SK-N-SH (cell line): Measurements from ENCODE around the gene SETX. TPM values are rescaled to one million over a fixed set of nuclear protein-coding genes. Genes with fewer than 3 reads are reported as not detected.

Experiments used
- CTCF ChIA-PET: fragments of 300-600, 350-600 bp; formaldehyde crosslinking; extraction: SDS; loops from one replicate; lab custom pipeline; 2021; lab: Yijun Ruan, JAX
- POLR2A ChIA-PET: fragments of 350-600 bp; sonication (Branson Sonifier 250); formaldehyde crosslinking; extraction: SDS; loops from one replicate; lab custom pipeline; 2020; ENCODE audit warnings: antibody characterized with exemption, inconsistent platforms; lab: Yijun Ruan, JAX
- DNase-seq: peaks from one replicate; pipeline ENCODE4 v3.0.0; 2012
- H2AFZ ChIP-seq: fragments of 200-600 bp; sonication (generic); 2 replicates; pipeline ENCODE4 v1.8.1; 2016; ENCODE audit warnings: antibody characterized with exemption, mild to moderate bottlenecking, low read depth
- H3F3A ChIP-seq: fragments of 200-600 bp; sonication (generic); replicated peaks from 2 replicates; pipeline ENCODE3; 2016; ENCODE audit warnings: antibody characterized with exemption, mild to moderate bottlenecking; ENCODE audit not compliant: insufficient read depth
- H3K27ac ChIP-seq, 2 experiments: fragments of 200-500 bp in 1 of 2; fragments of 200-600 bp in 1 of 2; sonication (Bioruptor generic) in 1 of 2; sonication (generic), shearing (Covaris generic) in 1 of 2; 2 replicates each; pipeline versions ENCODE4 v1.5.1 to v1.6.1; 2014 to 2016; ENCODE audit warnings: low read depth in 2 of 2, inconsistent platforms in 1 of 2, low read length in 1 of 2, mild to moderate bottlenecking in 1 of 2, mixed read lengths in 1 of 2
- H3K27me3 ChIP-seq: fragments of 200-600 bp; sonication (generic), shearing (Covaris generic); 2 replicates; pipeline ENCODE4 v1.6.1; 2016; ENCODE audit warnings: mixed run types; ENCODE audit not compliant: insufficient read depth
- H3K36me3 ChIP-seq, 2 experiments: fragments of 200-500 bp in 1 of 2; fragments of 200-600 bp in 1 of 2; sonication (Bioruptor generic) in 1 of 2; sonication (generic) in 1 of 2; replicated peaks in 1 of 2; 2 replicates each; pipeline versions ENCODE3 to v1.5.1; 2014 to 2016; ENCODE audit warnings: low read length in 1 of 2, mild to moderate bottlenecking in 1 of 2; ENCODE audit not compliant: insufficient read depth in 2 of 2, control insufficient read depth in 1 of 2
- H3K4me1 ChIP-seq, 2 experiments: fragments of 200-500 bp in 1 of 2; fragments of 200-600 bp in 1 of 2; sonication (Bioruptor generic) in 1 of 2; sonication (generic), shearing (Covaris generic) in 1 of 2; 2 replicates each; pipeline versions ENCODE4 v1.5.1 to v1.6.1; 2014 to 2016; ENCODE audit warnings: low read depth in 1 of 2, low read length in 1 of 2, mixed run types in 1 of 2; ENCODE audit not compliant: insufficient read depth in 2 of 2, control insufficient read depth in 1 of 2
- H3K4me2 ChIP-seq: fragments of 200-600 bp; sonication (generic), shearing (Covaris generic); 2 replicates; pipeline ENCODE4 v1.6.1; 2017; ENCODE audit warnings: mixed run types
- H3K4me3 ChIP-seq, 2 experiments: fragments of 200-500 bp in 1 of 2; fragments of 200-600 bp in 1 of 2; sonication (Bioruptor generic) in 1 of 2; sonication (generic), shearing (Covaris generic) in 1 of 2; 2 replicates each; pipeline versions ENCODE4 v1.5.1 to v1.8.1; 2014 to 2016; ENCODE audit warnings: low read depth in 2 of 2, inconsistent platforms in 1 of 2, low read length in 1 of 2, mild to moderate bottlenecking in 1 of 2, mixed read lengths in 1 of 2, moderate library complexity in 1 of 2
- H3K79me2 ChIP-seq: fragments of 200-600 bp; sonication (generic); 2 replicates; pipeline ENCODE4 v1.8.1; 2017; ENCODE audit warnings: mild to moderate bottlenecking; ENCODE audit not compliant: insufficient read depth
- H3K9ac ChIP-seq: fragments of 200-600 bp; sonication (generic); 2 replicates; pipeline ENCODE4 v1.6.1; 2017; ENCODE audit warnings: mixed run types
- H3K9me2 ChIP-seq: fragments of 200-600 bp; sonication (generic); 2 replicates; pipeline ENCODE4 v1.6.1; 2017; ENCODE audit warnings: mixed run types
- H3K9me3 ChIP-seq: fragments of 200-600 bp; sonication (generic); 2 replicates; pipeline ENCODE4 v1.6.1; 2017; ENCODE audit warnings: mixed run types, mild to moderate bottlenecking, moderate library complexity
- H4K20me1 ChIP-seq: fragments of 200-600 bp; sonication (generic); 2 replicates; pipeline ENCODE4 v1.6.1; 2017; ENCODE audit warnings: mild to moderate bottlenecking, mixed run types; ENCODE audit not compliant: insufficient read depth
- ELF1 ChIP-seq: IDR thresholded peaks from 2 replicates; pipeline ENCODE4 v1.4.0; 2012
- EP300 ChIP-seq, 2 experiments: IDR thresholded peaks; 2 replicates each; pipeline versions ENCODE4 v1.4.0 to v1.6.1; 2012; ENCODE audit warnings: borderline replicate concordance in 1 of 2, low read depth in 1 of 2, low read length in 1 of 2
- EZH2phosphoT487 ChIP-seq: fragments of 200-600 bp; sonication (generic); IDR thresholded peaks from 2 replicates; pipeline ENCODE4 v1.6.1; 2017; ENCODE audit warnings: low read depth, mixed run types, mild to moderate bottlenecking, antibody characterized with exemption, moderate library complexity, borderline replicate concordance
- FOXJ3 ChIP-seq: sonication (generic); formaldehyde crosslinking; IDR thresholded peaks from 2 replicates; pipeline ENCODE4 v1.5.1; 2020; ENCODE audit warnings: mild to moderate bottlenecking, missing genetic modification reagents
- FOXM1 ChIP-seq: IDR thresholded peaks from 2 replicates; pipeline ENCODE4 v1.4.0; 2012; ENCODE audit warnings: low read depth, mild to moderate bottlenecking
- GABPA ChIP-seq: IDR thresholded peaks from 2 replicates; pipeline ENCODE4 v1.4.0; 2012; ENCODE audit warnings: low read depth, mild to moderate bottlenecking
- JUND ChIP-seq: IDR thresholded peaks from 2 replicates; pipeline ENCODE4 v1.4.0; 2012
- MEF2A ChIP-seq: IDR thresholded peaks from 2 replicates; pipeline ENCODE4 v1.4.0; 2012; ENCODE audit warnings: low read depth, borderline replicate concordance
- NFIC ChIP-seq: IDR thresholded peaks from 2 replicates; pipeline ENCODE4 v1.4.0; 2012; ENCODE audit warnings: borderline replicate concordance
- NRF1 ChIP-seq: IDR thresholded peaks from 2 replicates; pipeline ENCODE4 v1.6.1; 2012; ENCODE audit warnings: low read depth, mild to moderate bottlenecking, low read length
- RCOR1 ChIP-seq: fragments of 150-350 bp; IDR thresholded peaks from 2 replicates; pipeline ENCODE4 v1.6.1; 2017; ENCODE audit warnings: antibody characterized with exemption, low read length
- RXRA ChIP-seq: IDR thresholded peaks from 2 replicates; pipeline ENCODE4 v1.4.0; 2012; ENCODE audit warnings: low read depth, mild to moderate bottlenecking, borderline replicate concordance
- TAF1 ChIP-seq: IDR thresholded peaks from 2 replicates; pipeline ENCODE4 v1.6.1; 2012; ENCODE audit warnings: low read depth, mild to moderate bottlenecking, low read length, moderate library complexity, borderline replicate concordance
- WGBS: methylation state at CpG from one replicate; pipeline ENCODE4 v1.1.6; 2017; ENCODE audit warnings: low lambda C conversion rate; 5-methylcytosine and 5-hydroxymethylcytosine counted together
- polyA plus RNA-seq, 3 experiments: library from polyadenylated mRNA; depleted of rRNA; stranded (reverse); fragments of >200 nt; gene quantifications; 2 replicates each; pipeline ENCODE4 v1.2.3, GENCODE V29; 2012
- TF ChIP-seq, protein P1 (sequence below): fragments of 200-600 bp; sonication (generic); IDR thresholded peaks from 2 replicates; pipeline ENCODE4 v1.6.1; 2017; ENCODE audit warnings: antibody characterized with exemption, mild to moderate bottlenecking, moderate library complexity
- TF ChIP-seq, protein P2 (sequence below): IDR thresholded peaks from 2 replicates; pipeline ENCODE4 v1.6.1; 2012; ENCODE audit warnings: mild to moderate bottlenecking, low read depth, low read length, moderate library complexity
- TF ChIP-seq, protein P3 (sequence below): IDR thresholded peaks from 2 replicates; pipeline ENCODE4 v1.4.0; 2012; ENCODE audit warnings: low read depth

Gene SETX
- polyA plus RNA-seq, 1 of the 3 experiments (the other 2 are of a cell fraction) = 12.3 TPM

DNA sequence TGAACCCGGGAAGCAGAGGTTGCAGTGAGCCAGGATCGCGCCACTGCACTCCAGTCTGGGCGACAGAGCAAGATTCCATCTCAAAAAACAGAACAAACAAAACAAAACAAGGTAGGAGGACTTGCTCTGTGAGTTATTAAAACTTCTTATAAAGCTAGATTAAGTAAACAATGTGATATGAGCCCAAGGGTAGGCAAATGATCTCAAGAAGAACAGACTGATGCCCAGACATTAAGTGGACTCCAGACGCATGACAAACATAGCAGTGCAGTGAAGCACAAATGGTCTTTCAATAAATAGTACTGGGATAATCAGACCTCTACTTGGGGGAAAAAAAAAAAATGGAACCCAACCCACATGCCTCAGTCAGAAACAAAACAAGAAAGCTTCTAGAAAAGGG is 45.7 kb downstream of the SETX start:
- Histone ChIP-seq H3K9me2 (no peaks in the 10 kb centered on the region), H3K27ac (no peak overlapping the region), H3K36me3 (peaks cover 54 to 94% of the 10 kb centered on the region in 2 experiments), H4K20me1 (peaks cover 15% of the 10 kb centered on the region), H3K4me3 (no peak overlapping the region), H3K4me1 (no peaks in the 10 kb centered on the region), H3K9ac (no peak overlapping the region), H3K27me3 (no peaks in the 10 kb centered on the region), H3K4me2 (no peak overlapping the region), H3K9me3 (no peaks in the 10 kb centered on the region), H3K79me2 (peaks cover 70% of the 10 kb centered on the region), H3F3A (peaks cover 13% of the 10 kb centered on the region), H2AFZ (no peak overlapping the region)
- DNase-seq = no peak
- ChIA-PET CTCF (interaction anchor here (0.7 to 1.1 kb wide), 2 partner anchors 12 to 260 kb away, joined by 3 to 5 read pairs; no protein-coding TSS in a partner anchor), POLR2A (interaction anchor here (0.7 kb wide), 1 partner anchor 19 kb away, joined by 3 read pairs; no protein-coding TSS in a partner anchor)
- WGBS = 98% methylated on average over 5 of the region's 5 CpGs
- no peak for TF ChIP-seq JUND
- no peak for TF ChIP-seq GABPA
- no peak for TF ChIP-seq RCOR1
- no peak for TF ChIP-seq RXRA

DNA sequence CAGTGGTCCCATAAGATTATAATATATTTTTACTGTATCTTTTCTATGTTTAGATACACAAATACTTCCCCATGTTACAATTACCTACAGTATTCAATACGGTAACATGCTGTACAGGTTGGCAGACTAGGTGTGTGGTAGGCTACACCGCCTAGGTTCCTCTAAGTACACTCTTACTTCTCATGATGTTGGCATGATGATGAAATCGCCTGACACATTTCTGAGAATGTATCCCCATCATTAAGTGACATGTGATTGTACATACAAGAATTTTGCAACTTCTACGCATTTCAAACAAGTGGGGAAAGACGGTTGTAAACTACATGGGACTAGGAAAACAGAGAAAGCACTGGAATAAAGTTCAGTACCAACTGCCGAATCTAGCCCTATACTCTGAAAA is 53.3 kb downstream of the SETX start:
- Histone ChIP-seq H3K79me2 (peaks cover 43% of the 10 kb centered on the region), H4K20me1 (peaks cover 8% of the 10 kb centered on the region), H2AFZ (no peak overlapping the region), H3K9ac (no peak overlapping the region), H3K9me2 (no peaks in the 10 kb centered on the region), H3K4me3 (no peak overlapping the region), H3K4me1 (peaks cover 0 to 6% of the 10 kb centered on the region in 2 experiments; a peak in 2 of 4 replicates), H3K27me3 (no peaks in the 10 kb centered on the region), H3K36me3 (peaks cover 40 to 83% of the 10 kb centered on the region in 2 experiments), H3K4me2 (no peak overlapping the region), H3K9me3 (no peaks in the 10 kb centered on the region), H3K27ac (peak overlapping the region in 1 of 2 experiments; percentile 1; a peak in 1 of 4 replicates), H3F3A (peaks cover 15% of the 10 kb centered on the region)
- no peak for DNase-seq
- 95% methylated on average over 6 of the region's 6 CpGs for WGBS
- ChIA-PET POLR2A (no interaction called here), CTCF (no interaction called here)
- TF ChIP-seq, protein P1, sequence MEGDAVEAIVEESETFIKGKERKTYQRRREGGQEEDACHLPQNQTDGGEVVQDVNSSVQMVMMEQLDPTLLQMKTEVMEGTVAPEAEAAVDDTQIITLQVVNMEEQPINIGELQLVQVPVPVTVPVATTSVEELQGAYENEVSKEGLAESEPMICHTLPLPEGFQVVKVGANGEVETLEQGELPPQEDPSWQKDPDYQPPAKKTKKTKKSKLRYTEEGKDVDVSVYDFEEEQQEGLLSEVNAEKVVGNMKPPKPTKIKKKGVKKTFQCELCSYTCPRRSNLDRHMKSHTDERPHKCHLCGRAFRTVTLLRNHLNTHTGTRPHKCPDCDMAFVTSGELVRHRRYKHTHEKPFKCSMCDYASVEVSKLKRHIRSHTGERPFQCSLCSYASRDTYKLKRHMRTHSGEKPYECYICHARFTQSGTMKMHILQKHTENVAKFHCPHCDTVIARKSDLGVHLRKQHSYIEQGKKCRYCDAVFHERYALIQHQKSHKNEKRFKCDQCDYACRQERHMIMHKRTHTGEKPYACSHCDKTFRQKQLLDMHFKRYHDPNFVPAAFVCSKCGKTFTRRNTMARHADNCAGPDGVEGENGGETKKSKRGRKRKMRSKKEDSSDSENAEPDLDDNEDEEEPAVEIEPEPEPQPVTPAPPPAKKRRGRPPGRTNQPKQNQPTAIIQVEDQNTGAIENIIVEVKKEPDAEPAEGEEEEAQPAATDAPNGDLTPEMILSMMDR = no peak
- no peak for TF ChIP-seq EZH2phosphoT487
- no peak for TF ChIP-seq ELF1
- no peak for TF ChIP-seq JUND
- no peak for TF ChIP-seq FOXM1
- TF ChIP-seq, protein P2, sequence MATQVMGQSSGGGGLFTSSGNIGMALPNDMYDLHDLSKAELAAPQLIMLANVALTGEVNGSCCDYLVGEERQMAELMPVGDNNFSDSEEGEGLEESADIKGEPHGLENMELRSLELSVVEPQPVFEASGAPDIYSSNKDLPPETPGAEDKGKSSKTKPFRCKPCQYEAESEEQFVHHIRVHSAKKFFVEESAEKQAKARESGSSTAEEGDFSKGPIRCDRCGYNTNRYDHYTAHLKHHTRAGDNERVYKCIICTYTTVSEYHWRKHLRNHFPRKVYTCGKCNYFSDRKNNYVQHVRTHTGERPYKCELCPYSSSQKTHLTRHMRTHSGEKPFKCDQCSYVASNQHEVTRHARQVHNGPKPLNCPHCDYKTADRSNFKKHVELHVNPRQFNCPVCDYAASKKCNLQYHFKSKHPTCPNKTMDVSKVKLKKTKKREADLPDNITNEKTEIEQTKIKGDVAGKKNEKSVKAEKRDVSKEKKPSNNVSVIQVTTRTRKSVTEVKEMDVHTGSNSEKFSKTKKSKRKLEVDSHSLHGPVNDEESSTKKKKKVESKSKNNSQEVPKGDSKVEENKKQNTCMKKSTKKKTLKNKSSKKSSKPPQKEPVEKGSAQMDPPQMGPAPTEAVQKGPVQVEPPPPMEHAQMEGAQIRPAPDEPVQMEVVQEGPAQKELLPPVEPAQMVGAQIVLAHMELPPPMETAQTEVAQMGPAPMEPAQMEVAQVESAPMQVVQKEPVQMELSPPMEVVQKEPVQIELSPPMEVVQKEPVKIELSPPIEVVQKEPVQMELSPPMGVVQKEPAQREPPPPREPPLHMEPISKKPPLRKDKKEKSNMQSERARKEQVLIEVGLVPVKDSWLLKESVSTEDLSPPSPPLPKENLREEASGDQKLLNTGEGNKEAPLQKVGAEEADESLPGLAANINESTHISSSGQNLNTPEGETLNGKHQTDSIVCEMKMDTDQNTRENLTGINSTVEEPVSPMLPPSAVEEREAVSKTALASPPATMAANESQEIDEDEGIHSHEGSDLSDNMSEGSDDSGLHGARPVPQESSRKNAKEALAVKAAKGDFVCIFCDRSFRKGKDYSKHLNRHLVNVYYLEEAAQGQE = no peak
- no peak for TF ChIP-seq FOXJ3
- TF ChIP-seq EP300 (IDR thresholded peaks at IDR 0.05; ENCODE audit: borderline replicate concordance in 1 of 2, low read depth in 1 of 2, low read length in 1 of 2) = no peak
- no peak for TF ChIP-seq MEF2A
- TF ChIP-seq, protein P3, sequence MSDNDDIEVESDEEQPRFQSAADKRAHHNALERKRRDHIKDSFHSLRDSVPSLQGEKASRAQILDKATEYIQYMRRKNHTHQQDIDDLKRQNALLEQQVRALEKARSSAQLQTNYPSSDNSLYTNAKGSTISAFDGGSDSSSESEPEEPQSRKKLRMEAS = no peak
- TF ChIP-seq RXRA = no peak
- TF ChIP-seq NFIC = no peak
- no peak for TF ChIP-seq TAF1
- TF ChIP-seq NRF1 = no peak
